Thyroid gland (tissue), 4 donors: ENCODE results near the gene AZIN2.

ENCODE experiments used
- POLR2A ChIP-seq, 2 donors: fragments of 450-650 bp; IDR thresholded peaks; one replicate each; pipeline ENCODE4 v1.6.1; 2017; ENCODE audit warnings: antibody characterized with exemption in 2 of 2, mild to moderate bottlenecking in 2 of 2, moderate library complexity in 1 of 2
- TF ChIP-seq, protein P1 (sequence below), 6 experiments: fragments of 200-600 bp in 3 of 6; fragments of 450-650 bp in 3 of 6; sonication (generic) in 3 of 6; IDR thresholded peaks; one replicate each; pipeline ENCODE4 v1.5.1; 2016 to 2019; ENCODE audit warnings: antibody characterized with exemption in 6 of 6, mild to moderate bottlenecking in 2 of 6, inconsistent platforms in 1 of 6, moderate library complexity in 1 of 6

DNA sequence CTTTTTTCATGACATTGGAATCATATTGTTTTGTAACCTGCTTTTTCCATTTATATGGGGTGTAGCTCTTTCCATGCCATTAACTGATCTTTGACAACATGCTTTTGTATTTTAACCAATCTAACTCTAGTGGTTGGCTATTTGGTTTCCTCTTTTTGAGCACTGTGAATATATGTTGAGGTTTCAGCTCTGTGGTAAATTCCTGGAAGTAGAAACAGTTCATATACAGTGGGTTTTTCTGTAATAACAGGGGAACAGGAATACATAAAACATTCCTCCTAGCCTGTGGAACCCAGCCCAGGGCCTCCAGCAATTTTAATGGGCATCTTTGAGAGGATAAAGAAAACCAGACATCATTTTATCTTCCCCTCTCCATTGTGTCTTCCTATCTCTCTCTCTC, 17.4 kb downstream of the AZIN2 start:
- TF ChIP-seq, protein P1, sequence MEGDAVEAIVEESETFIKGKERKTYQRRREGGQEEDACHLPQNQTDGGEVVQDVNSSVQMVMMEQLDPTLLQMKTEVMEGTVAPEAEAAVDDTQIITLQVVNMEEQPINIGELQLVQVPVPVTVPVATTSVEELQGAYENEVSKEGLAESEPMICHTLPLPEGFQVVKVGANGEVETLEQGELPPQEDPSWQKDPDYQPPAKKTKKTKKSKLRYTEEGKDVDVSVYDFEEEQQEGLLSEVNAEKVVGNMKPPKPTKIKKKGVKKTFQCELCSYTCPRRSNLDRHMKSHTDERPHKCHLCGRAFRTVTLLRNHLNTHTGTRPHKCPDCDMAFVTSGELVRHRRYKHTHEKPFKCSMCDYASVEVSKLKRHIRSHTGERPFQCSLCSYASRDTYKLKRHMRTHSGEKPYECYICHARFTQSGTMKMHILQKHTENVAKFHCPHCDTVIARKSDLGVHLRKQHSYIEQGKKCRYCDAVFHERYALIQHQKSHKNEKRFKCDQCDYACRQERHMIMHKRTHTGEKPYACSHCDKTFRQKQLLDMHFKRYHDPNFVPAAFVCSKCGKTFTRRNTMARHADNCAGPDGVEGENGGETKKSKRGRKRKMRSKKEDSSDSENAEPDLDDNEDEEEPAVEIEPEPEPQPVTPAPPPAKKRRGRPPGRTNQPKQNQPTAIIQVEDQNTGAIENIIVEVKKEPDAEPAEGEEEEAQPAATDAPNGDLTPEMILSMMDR (IDR thresholded peaks at IDR 0.05), result no peak
- no peak for TF ChIP-seq POLR2A (IDR thresholded peaks at IDR 0.05)
